22Rv1 (cell line): Measurements from ENCODE around the gene LDHAL6B.
A peak's percentile ranks its signal among the peaks of the same experiment; 100 is the strongest.

Source experiments
- ZFX ChIP-seq: fragments of 450-650 bp; IDR thresholded peaks from 2 replicates; pipeline ENCODE4 v1.6.1; 2017; ENCODE audit warnings: antibody characterized with exemption, borderline replicate concordance
- TF ChIP-seq, protein P1 (sequence below): fragments of 450-650 bp; IDR thresholded peaks from 2 replicates; pipeline ENCODE4 v1.5.1; 2017; ENCODE audit warnings: mild to moderate bottlenecking

DNA sequence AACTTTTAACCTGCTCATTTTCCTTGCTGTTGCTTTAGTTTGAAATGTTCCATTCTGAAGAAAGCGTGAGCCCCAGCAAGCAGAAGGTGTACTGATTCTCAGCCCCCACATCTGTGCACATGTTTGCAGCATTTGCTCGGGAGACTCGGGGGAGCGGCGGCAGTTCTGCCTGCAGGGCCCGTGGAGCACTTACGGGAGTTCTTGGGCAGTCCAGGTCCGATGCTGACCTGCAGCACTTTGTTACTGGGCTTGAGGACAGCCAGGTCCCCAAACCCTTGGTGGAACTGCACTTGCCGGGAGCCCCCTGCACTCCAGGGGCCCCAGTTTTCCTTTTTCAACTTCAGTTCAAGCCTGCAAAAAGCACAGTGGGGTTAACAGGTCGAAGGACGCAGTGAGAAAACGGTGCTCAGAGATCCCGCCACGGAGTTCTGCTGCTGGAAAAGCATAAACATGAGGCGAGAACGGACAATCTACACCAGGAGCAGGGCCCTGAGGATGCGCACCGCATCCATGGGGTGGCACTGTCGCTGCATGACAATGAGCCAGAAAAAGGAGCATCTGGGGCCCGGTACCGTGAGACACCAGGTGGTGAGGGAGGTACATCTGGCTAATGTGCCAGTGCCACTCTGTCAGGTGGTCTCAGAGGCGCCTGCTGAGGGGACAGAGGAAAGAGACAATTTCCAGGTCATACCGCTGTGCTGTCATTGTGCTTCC is 45.6 kb upstream of the LDHAL6B start:
- TF ChIP-seq, protein P1, sequence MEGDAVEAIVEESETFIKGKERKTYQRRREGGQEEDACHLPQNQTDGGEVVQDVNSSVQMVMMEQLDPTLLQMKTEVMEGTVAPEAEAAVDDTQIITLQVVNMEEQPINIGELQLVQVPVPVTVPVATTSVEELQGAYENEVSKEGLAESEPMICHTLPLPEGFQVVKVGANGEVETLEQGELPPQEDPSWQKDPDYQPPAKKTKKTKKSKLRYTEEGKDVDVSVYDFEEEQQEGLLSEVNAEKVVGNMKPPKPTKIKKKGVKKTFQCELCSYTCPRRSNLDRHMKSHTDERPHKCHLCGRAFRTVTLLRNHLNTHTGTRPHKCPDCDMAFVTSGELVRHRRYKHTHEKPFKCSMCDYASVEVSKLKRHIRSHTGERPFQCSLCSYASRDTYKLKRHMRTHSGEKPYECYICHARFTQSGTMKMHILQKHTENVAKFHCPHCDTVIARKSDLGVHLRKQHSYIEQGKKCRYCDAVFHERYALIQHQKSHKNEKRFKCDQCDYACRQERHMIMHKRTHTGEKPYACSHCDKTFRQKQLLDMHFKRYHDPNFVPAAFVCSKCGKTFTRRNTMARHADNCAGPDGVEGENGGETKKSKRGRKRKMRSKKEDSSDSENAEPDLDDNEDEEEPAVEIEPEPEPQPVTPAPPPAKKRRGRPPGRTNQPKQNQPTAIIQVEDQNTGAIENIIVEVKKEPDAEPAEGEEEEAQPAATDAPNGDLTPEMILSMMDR, result peak; percentile 45
- TF ChIP-seq ZFX, result no peak
